T-helper 2 cell treated with Interferon-gamma antibody and Interleukin-4, amounts not matched to agents 5 μg/mL and 100 μg/mL, for 36 hours (primary cell): ENCODE results near the gene AMZ2.
"Not testable (repeated sequence)": the region's sequence is repeated elsewhere in the genome, so short reads cannot be mapped to it uniquely, and the experiment has no call there.

Experiments used
- DNase-seq: peaks from one replicate; pipeline ENCODE4 v3.0.0; 2021; ENCODE audit warnings: low spot score
- H3K27ac Mint-ChIP-seq: one replicate; pipeline ENCODE4 v1.8.0; 2021; ENCODE audit warnings: mild to moderate bottlenecking, mixed read lengths
- H3K27me3 Mint-ChIP-seq: one replicate; pipeline ENCODE4 v1.8.0; 2021; ENCODE audit warnings: low read depth, mixed read lengths
- H3K36me3 Mint-ChIP-seq: one replicate; pipeline ENCODE4 v1.8.0; 2021; ENCODE audit warnings: low read depth, mixed read lengths
- H3K4me1 Mint-ChIP-seq: one replicate; pipeline ENCODE4 v1.8.0; 2021; ENCODE audit warnings: low read depth, mixed read lengths
- H3K4me3 Mint-ChIP-seq: one replicate; pipeline ENCODE4 v1.8.0; 2022; ENCODE audit warnings: mild to moderate bottlenecking, moderate library complexity, mixed read lengths
- H3K9me3 Mint-ChIP-seq: one replicate; pipeline ENCODE4 v1.8.0; 2021; ENCODE audit warnings: mixed read lengths

AMZ2 gene

GRCh38 chr17:68253426-68253825 is 5.6 kb downstream of the AMZ2 start:
- H3K27ac Mint-ChIP-seq = peak overlapping the region; percentile 85
- peak overlapping the region; percentile 63 for H3K4me3 Mint-ChIP-seq
- H3K36me3 Mint-ChIP-seq = peaks cover 73% of the 10 kb centered on the region
- not testable (repeated sequence) for H3K9me3 Mint-ChIP-seq, DNase-seq, H3K27me3 Mint-ChIP-seq
- H3K4me1 Mint-ChIP-seq = peaks cover 75% of the 10 kb centered on the region

GRCh38 chr17:68255151-68255550 is 7.3 kb downstream of the AMZ2 start:
- Mint-ChIP-seq H3K4me1 (peaks cover 72% of the 10 kb centered on the region), H3K4me3 (peak overlapping the region; percentile 24), H3K27ac (peak overlapping the region; percentile 82), H3K9me3 (no peaks in the 10 kb centered on the region), H3K27me3 (no peaks in the 10 kb centered on the region), H3K36me3 (peaks cover 72% of the 10 kb centered on the region)
- no peak for DNase-seq

GRCh38 chr17:68255731-68256538 is 8.1 kb downstream of the AMZ2 start:
- Mint-ChIP-seq H3K4me3 (peak overlapping the region; percentile 24), H3K4me1 (peaks cover 74% of the 10 kb centered on the region), H3K36me3 (peaks cover 66% of the 10 kb centered on the region), H3K9me3 (no peaks in the 10 kb centered on the region), H3K27me3 (no peaks in the 10 kb centered on the region), H3K27ac (peak overlapping the region; percentile 82)
- no peak for DNase-seq

- not testable (repeated sequence) for H3K9me3 Mint-ChIP-seq, H3K27me3 Mint-ChIP-seq, DNase-seq
- Mint-ChIP-seq H3K4me3 (peak overlapping the region; percentile 51), H3K36me3 (peaks cover 60% of the 10 kb centered on the region), H3K4me1 (peaks cover 80% of the 10 kb centered on the region), H3K27ac (peak overlapping the region; percentile 82)
Measured at GRCh38 chr17:68256701-68257100, 8.9 kb downstream of the AMZ2 start.

GRCh38 chr17:68257934-68258333 is 10.1 kb downstream of the AMZ2 start:
- Mint-ChIP-seq H3K4me3 (peak overlapping the region; percentile 51), H3K27ac (peak overlapping the region; percentile 76), H3K36me3 (peaks cover 49% of the 10 kb centered on the region)

GRCh38 chr17:68258890-68259647 is 11.2 kb downstream of the AMZ2 start:
- H3K36me3 Mint-ChIP-seq = peaks cover 38% of the 10 kb centered on the region
- H3K4me1 Mint-ChIP-seq = peaks cover 74% of the 10 kb centered on the region
- H3K9me3 Mint-ChIP-seq, H3K27me3 Mint-ChIP-seq: not testable (repeated sequence)
- H3K4me3 Mint-ChIP-seq = peak overlapping the region; percentile 73
- peak; percentile 81 for DNase-seq
- H3K27ac Mint-ChIP-seq = peak overlapping the region; percentile 84

More at GRCh38 chr17:68257934-68258333, 10.1 kb downstream of the AMZ2 start:
- H3K4me1 Mint-ChIP-seq = peaks cover 80% of the 10 kb centered on the region
- H3K27me3 Mint-ChIP-seq = no peaks in the 10 kb centered on the region
- no peak for DNase-seq
- no peaks in the 10 kb centered on the region for H3K9me3 Mint-ChIP-seq

DNA sequence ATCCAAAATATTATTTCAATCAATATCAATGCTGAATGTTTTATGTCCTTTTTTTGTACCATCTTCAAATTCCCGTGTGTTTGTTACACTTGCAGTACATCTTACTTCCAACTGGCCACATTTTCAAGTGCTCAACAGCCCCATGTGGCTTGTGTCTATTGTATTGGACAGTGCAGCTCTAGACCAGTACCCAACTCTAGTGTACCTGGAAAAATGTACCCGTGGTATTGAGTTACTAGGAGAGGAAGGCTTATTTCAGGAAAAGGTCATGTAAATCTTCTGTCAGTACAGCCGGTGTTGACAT is 11.8 kb downstream of the AMZ2 start:
- peaks cover 71% of the 10 kb centered on the region for H3K4me1 Mint-ChIP-seq

GRCh38 chr17:68260051-68260762 is 12.4 kb downstream of the AMZ2 start:
- DNase-seq = no peak
- H3K9me3 Mint-ChIP-seq = no peaks in the 10 kb centered on the region
- H3K4me3 Mint-ChIP-seq = peak overlapping the region; percentile 73
- H3K36me3 Mint-ChIP-seq = peaks cover 28% of the 10 kb centered on the region
- H3K27ac Mint-ChIP-seq = peak overlapping the region; percentile 79
- H3K27me3 Mint-ChIP-seq = no peaks in the 10 kb centered on the region
- H3K4me1 Mint-ChIP-seq = peaks cover 65% of the 10 kb centered on the region

More for the DNA sequence above, 11.8 kb downstream of the AMZ2 start:
- DNase-seq, H3K9me3 Mint-ChIP-seq, H3K27me3 Mint-ChIP-seq: not testable (repeated sequence)
- peak overlapping the region; percentile 73 for H3K4me3 Mint-ChIP-seq
- peak overlapping the region; percentile 79 for H3K27ac Mint-ChIP-seq
- H3K36me3 Mint-ChIP-seq = peaks cover 33% of the 10 kb centered on the region

DNA sequence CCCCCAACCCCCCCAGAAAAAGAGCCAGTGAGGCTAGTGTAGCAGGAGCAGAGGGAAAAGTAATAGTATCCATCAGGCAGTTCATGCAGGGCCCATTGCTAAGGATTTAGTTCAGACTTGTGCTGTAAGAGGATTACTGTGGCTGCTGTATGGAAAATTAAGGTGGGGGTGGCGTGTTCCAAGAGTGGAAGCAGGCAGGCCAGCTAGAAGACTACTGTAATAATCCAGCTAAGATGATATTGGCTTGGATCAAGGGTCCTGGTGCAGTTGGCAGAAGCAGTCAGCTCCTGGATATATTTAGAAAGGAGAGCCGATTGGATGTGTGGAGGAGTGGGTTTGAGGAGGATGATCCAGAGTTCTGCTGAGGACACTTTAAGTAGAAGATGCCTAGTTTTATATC is 14.6 kb downstream of the AMZ2 start:
- not testable (repeated sequence) for H3K27ac Mint-ChIP-seq, DNase-seq, H3K4me3 Mint-ChIP-seq, H3K27me3 Mint-ChIP-seq, H3K9me3 Mint-ChIP-seq
- H3K4me1 Mint-ChIP-seq = peaks cover 55% of the 10 kb centered on the region
- H3K36me3 Mint-ChIP-seq = peaks cover 11% of the 10 kb centered on the region

DNA sequence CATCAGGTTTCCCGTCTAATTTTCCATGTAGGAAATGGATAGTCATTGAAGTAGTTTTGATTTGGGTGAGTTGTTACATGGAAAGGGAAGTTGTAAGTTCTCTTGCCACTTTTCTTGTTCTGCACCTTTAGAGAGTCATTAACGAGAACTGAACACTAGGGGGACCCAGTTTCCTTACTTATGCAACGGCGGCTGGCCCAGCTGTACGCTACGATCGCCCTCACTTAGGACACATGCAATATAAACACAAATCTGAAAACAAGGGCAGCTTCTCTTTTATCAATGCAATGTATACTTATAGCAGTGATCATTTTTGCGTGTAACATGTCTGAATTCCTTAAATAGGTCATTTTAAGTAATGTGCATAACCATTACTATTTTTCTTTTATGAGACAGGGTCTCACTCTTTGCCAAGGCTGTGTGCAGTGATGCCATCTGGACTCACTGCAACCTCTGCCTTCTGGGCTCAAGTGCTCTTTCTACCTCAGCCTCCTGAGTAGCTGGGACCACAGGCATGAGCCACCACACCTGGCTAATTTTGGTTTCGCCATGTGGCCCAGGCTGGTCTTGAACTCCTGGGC is 15.3 kb downstream of the AMZ2 start:
- H3K9me3 Mint-ChIP-seq, H3K4me3 Mint-ChIP-seq, DNase-seq, H3K27me3 Mint-ChIP-seq, H3K27ac Mint-ChIP-seq: not testable (repeated sequence)
- Mint-ChIP-seq H3K36me3 (peaks cover 10% of the 10 kb centered on the region), H3K4me1 (peaks cover 49% of the 10 kb centered on the region)

DNA sequence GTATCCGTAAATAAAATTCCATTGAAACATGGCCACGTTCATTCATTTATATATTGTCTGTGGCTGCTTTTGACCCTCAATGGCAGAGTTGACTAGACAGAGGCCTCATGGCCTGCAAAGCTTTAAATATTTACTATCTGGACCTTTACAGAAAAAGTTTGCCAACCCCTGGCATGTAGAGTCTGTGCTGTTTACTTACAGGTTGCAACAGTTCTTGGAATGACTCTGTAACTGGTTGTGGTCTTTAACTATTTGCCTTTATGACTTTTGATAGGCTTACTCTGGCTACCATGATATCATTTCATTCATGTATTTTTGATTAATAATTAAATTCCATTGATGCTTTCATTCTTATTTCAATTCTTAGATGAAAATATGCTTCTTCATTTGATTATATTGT is 18.0 kb downstream of the AMZ2 start:
- Mint-ChIP-seq H3K4me1 (peaks cover 31% of the 10 kb centered on the region), H3K36me3 (peaks cover 19% of the 10 kb centered on the region)
- H3K4me3 Mint-ChIP-seq, DNase-seq, H3K27ac Mint-ChIP-seq, H3K27me3 Mint-ChIP-seq, H3K9me3 Mint-ChIP-seq: not testable (repeated sequence)

DNA sequence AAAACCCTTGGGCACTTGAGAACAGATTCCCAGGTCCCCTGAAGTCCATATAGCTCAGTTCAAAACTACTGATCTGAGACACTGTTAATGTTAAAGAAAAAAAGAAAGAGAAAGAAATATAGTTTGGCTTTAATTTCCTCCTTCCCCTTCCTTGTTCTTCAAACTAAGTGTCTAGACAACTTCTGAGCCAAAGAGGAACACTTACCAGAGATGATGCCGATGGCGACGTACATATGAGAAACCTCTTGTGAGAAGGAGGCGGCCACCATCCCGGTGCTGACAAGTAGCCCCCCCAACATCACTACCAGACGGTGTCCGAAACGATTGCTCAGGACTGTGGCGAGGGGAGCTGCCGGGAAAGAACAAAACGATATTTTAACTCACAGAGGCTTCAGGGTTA is 25.9 kb downstream of the AMZ2 start:
- Mint-ChIP-seq H3K4me3 (no peak overlapping the region), H3K27me3 (no peaks in the 10 kb centered on the region), H3K4me1 (peaks cover 2% of the 10 kb centered on the region), H3K9me3 (peaks cover 6% of the 10 kb centered on the region), H3K36me3 (peaks cover 36% of the 10 kb centered on the region), H3K27ac (no peak overlapping the region)
- no peak for DNase-seq

GRCh38 chr17:68276339-68276738 is 28.5 kb downstream of the AMZ2 start:
- not testable (repeated sequence) for H3K27ac Mint-ChIP-seq, DNase-seq, H3K4me1 Mint-ChIP-seq, H3K27me3 Mint-ChIP-seq, H3K4me3 Mint-ChIP-seq
- Mint-ChIP-seq H3K9me3 (peaks cover 20% of the 10 kb centered on the region), H3K36me3 (peaks cover 43% of the 10 kb centered on the region)

DNA sequence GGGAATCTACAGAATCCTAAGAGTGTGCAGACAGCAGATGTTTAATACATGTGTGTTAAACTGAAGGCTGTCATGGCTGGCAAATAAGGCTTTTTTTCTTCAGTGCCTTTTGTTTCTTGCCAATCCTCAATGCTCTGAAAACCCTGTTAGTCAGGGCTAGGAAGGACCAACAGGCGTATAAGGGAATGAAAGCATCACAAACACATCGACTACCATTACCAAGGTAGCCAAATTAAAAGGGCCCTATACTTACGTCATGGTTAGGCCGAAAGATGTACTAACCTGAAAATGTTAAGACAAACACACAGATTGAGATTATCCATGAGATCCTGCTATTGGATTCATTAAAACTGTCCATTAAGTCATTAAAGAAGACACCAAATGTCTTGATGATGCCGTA is 30.0 kb downstream of the AMZ2 start:
- Mint-ChIP-seq H3K4me1 (peaks cover 2% of the 10 kb centered on the region), H3K27me3 (no peaks in the 10 kb centered on the region), H3K36me3 (peaks cover 43% of the 10 kb centered on the region), H3K4me3 (no peak overlapping the region), H3K9me3 (peaks cover 26% of the 10 kb centered on the region), H3K27ac (no peak overlapping the region)
- DNase-seq = no peak
